Measurements from ENCODE around the gene PTK6.

Gene PTK6

DNA sequence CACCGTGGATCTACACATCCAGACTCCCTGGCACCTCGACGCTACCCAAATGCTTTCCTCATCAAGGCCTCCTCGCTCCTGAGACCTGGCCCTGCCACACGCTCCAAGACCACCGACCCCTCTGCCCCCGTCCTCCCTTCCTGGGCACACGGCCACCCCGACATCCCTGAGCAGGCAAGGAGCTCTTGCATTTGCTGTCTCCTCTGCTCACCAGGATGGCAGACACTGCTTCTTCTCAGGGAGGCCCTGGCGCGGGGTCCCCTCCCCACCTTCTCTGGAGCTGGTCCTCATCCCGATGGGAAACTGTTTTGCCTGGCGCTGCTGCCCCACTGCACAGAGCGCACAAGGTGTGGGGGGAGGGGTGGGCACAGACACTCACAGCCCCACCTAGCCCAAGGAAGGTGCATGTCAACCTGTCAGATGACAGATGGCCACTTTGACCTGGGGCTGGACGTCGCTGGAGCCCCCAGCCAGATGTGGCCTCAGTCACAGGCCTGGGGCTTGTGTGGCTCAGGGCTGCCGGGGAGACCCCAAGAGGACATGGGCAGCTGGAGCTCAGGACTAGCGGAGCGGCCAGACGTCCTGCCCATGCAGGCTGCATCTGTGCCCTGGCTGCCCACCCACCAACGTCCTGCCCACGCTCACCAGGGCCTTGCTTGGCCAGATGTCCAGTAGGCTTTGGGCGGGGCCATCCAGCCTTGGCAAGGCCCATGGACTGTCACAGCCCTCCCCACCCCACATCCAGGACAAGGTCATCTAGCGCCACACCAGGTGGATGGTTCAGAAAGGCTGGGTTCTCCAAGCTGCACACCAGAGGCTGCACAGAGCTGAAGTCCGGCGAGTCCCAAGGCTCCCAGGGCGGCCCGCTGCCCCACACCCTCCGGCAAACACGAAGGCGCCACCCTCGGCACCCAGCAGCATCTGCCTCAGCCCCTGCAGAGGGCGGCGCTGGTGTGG, 58.6 kb downstream of the PTK6 start:
- DNase-seq (ENCODE audit: low read depth in 3 of 3) = no peak
